SK-N-MC (cell line): ENCODE measurements around the gene ZP1.

Experiments
- EZH2 ChIP-seq: fragments of 200-600 bp; sonication (generic); IDR thresholded peaks from one replicate; pipeline ENCODE4 v1.6.1; 2017; ENCODE audit warnings: antibody characterized with exemption
- FOXP2 ChIP-seq: optimal IDR thresholded peaks from 2 replicates; pipeline ENCODE3; 2011; ENCODE audit warnings: mild to moderate bottlenecking, moderate library complexity; ENCODE audit not compliant: insufficient read depth; ENCODE audit errors: extremely low read length, control extremely low read depth
- POLR2AphosphoS5 ChIP-seq: IDR thresholded peaks from 2 replicates; pipeline ENCODE4 v1.6.1; 2012; ENCODE audit warnings: mild to moderate bottlenecking, low read depth, low read length, borderline replicate concordance

GRCh38 chr11:60876168-60876485 lies 8.8 kb downstream of the ZP1 start:
- TF ChIP-seq POLR2AphosphoS5 (no peak), EZH2 (no peak), FOXP2 (no peak)
